Measurements from ENCODE around the gene UNK. TPM values are rescaled to one million over a fixed set of nuclear protein-coding genes. Genes with fewer than 3 reads are reported as not detected.
A peak's percentile ranks its signal among the peaks of the same experiment; 100 is the strongest.
"Not testable (repeated sequence)": the region's sequence is repeated elsewhere in the genome, so short reads cannot be mapped to it uniquely, and the experiment has no call there.

The UNK gene
- total RNA-seq, 2 donors from 2014 or later, result 18.3 to 21.8 TPM

- ATAC-seq, result no peak
- intact Hi-C loops (cut with DNase I, micrococcal nuclease), result no loop called here
- DNase-seq, result no peak
These were observed 66.5 kb downstream of the UNK start for GRCh38 chr17:75850928-75851692.

- intact Hi-C loops (cut with DNase I, micrococcal nuclease); DNase-seq; ATAC-seq: not testable (repeated sequence)
These were observed 67.0 kb downstream of the UNK start for GRCh38 chr17:75851693-75851991.

- intact Hi-C loops (cut with DNase I, micrococcal nuclease), result no loop called here
- ATAC-seq (no peak), DNase-seq (no peak)
These were observed 68.8 kb downstream of the UNK start for GRCh38 chr17:75853433-75853832.

GRCh38 chr17:75854101-75854748 lies 69.6 kb downstream of the UNK start:
- DNase-seq (no peak), ATAC-seq (peak; percentile 0)
- intact Hi-C loops (cut with DNase I, micrococcal nuclease), result no loop called here

- DNase-seq (peak in 1 of 2 donors; percentile 70), ATAC-seq (peak; percentile 6)
- intact Hi-C loops (cut with DNase I, micrococcal nuclease), result no loop called here
These were observed 70.3 kb downstream of the UNK start for GRCh38 chr17:75854881-75855309.

GRCh38 chr17:75855310-75856061 lies 70.9 kb downstream of the UNK start, which contains the start of gene WBP2:
TSS of gene WBP2 (minus strand) at chr17:75855335. CDS start at chr17:75855297, 38 bp downstream.
- intact Hi-C loops (cut with DNase I, micrococcal nuclease), result no loop called here
- DNase-seq (peak; percentile 98 to 99), ATAC-seq (peak; percentile 91)

GRCh38 chr17:75856062-75856756 lies 71.6 kb downstream of the UNK start:
- DNase-seq (peak in 1 of 2 donors; percentile 45), ATAC-seq (peak; percentile 30)
- intact Hi-C loops (cut with DNase I, micrococcal nuclease), result no loop called here

GRCh38 chr17:75859358-75859757 lies 74.8 kb downstream of the UNK start:
- intact Hi-C loops (cut with DNase I, micrococcal nuclease); ATAC-seq; DNase-seq: not testable (repeated sequence)

GRCh38 chr17:75861927-75862317 lies 77.3 kb downstream of the UNK start:
- no peak for DNase-seq
- ATAC-seq, result no peak
- intact Hi-C loops (cut with DNase I, micrococcal nuclease), result no loop called here

- ATAC-seq (peak; percentile 12), DNase-seq (peak; percentile 46 to 72)
- intact Hi-C loops (cut with DNase I, micrococcal nuclease), result no loop called here
These were observed 79.9 kb downstream of the UNK start for GRCh38 chr17:75864448-75864871.

GRCh38 chr17:75864887-75865286 lies 80.3 kb downstream of the UNK start:
- ATAC-seq; DNase-seq; intact Hi-C loops (cut with DNase I, micrococcal nuclease): not testable (repeated sequence)

GRCh38 chr17:75865404-75866188 lies 81.0 kb downstream of the UNK start:
- ATAC-seq, result peak; percentile 6
- DNase-seq; intact Hi-C loops (cut with DNase I, micrococcal nuclease): not testable (repeated sequence)

- intact Hi-C loops (cut with DNase I, micrococcal nuclease); DNase-seq; ATAC-seq: not testable (repeated sequence)
These were observed 84.2 kb downstream of the UNK start for GRCh38 chr17:75868730-75869281.

- DNase-seq (peak; percentile 75 to 81), ATAC-seq (peak; percentile 76)
- intact Hi-C loops (cut with DNase I, micrococcal nuclease), result no loop called here
These were observed 84.9 kb downstream of the UNK start for GRCh38 chr17:75869282-75870141.

GRCh38 chr17:75870228-75870627 lies 85.6 kb downstream of the UNK start:
- intact Hi-C loops (cut with DNase I, micrococcal nuclease); ATAC-seq: not testable (repeated sequence)

GRCh38 chr17:75872434-75873351 lies 88.1 kb downstream of the UNK start:
- intact Hi-C loops (cut with DNase I, micrococcal nuclease), result no loop called here
- ATAC-seq (peak; percentile 41), DNase-seq (peak; percentile 77 to 88)

More at GRCh38 chr17:75870228-75870627, 85.6 kb downstream of the UNK start:
- DNase-seq, result not testable (repeated sequence)
